HepG2 (cell line): ENCODE data around the gene HSPB6.

Source experiments
- HNRNPK ChIP-seq: fragments of 200-400 bp; formaldehyde crosslinking; IDR thresholded peaks from 2 replicates; pipeline ENCODE4 v1.6.1; 2018; ENCODE audit warnings: low read length, low read depth, moderate library complexity, mild to moderate bottlenecking; ENCODE audit not compliant: poor library complexity, severe bottlenecking
- NR2C2 ChIP-seq: sonication (generic); formaldehyde crosslinking; IDR thresholded peaks from 2 replicates; pipeline ENCODE4 v1.4.0; 2020; ENCODE audit warnings: missing genetic modification reagents, mild to moderate bottlenecking, moderate library complexity, borderline replicate concordance
- POLR2A ChIP-seq, 2 experiments: IDR thresholded peaks; 2 replicates each; pipeline ENCODE4 v1.6.1; 2011; ENCODE audit warnings: low read depth in 2 of 2, low read length in 2 of 2, mild to moderate bottlenecking in 1 of 2, moderate library complexity in 1 of 2; ENCODE audit not compliant: insufficient read depth in 1 of 2
- PREB ChIP-seq: sonication (generic); formaldehyde crosslinking; IDR thresholded peaks from 2 replicates; pipeline ENCODE4 v1.4.0; 2020; ENCODE audit warnings: missing genetic modification reagents
- RARG ChIP-seq: sonication (generic); formaldehyde crosslinking; IDR thresholded peaks from 2 replicates; pipeline ENCODE4 v1.4.0; 2020; ENCODE audit warnings: low read depth, mild to moderate bottlenecking, missing genetic modification reagents
- ZNF121 ChIP-seq: sonication (generic); formaldehyde crosslinking; IDR thresholded peaks from 2 replicates; pipeline ENCODE4 v1.5.0; 2020; ENCODE audit warnings: mild to moderate bottlenecking, missing genetic modification reagents
- ZNF124 ChIP-seq: sonication (generic); formaldehyde crosslinking; IDR thresholded peaks from 2 replicates; pipeline ENCODE4 v1.4.0; 2020; ENCODE audit warnings: missing genetic modification reagents
- ZNF142 ChIP-seq: sonication (generic); formaldehyde crosslinking; IDR thresholded peaks from 2 replicates; pipeline ENCODE4 v1.4.0; 2020; ENCODE audit warnings: missing genetic modification reagents
- ZNF660 ChIP-seq: sonication (generic); formaldehyde crosslinking; IDR thresholded peaks from 2 replicates; pipeline ENCODE4 v1.5.1; 2020; ENCODE audit warnings: mild to moderate bottlenecking, low read depth, missing genetic modification reagents, borderline replicate concordance
- ZNF768 ChIP-seq: sonication (generic); formaldehyde crosslinking; IDR thresholded peaks from 2 replicates; pipeline ENCODE4 v1.4.0; 2020; ENCODE audit warnings: missing genetic modification reagents
- ZNF777 ChIP-seq: sonication (generic); formaldehyde crosslinking; IDR thresholded peaks from 2 replicates; pipeline ENCODE4 v1.4.0; 2020; ENCODE audit warnings: missing genetic modification reagents

- TF ChIP-seq ZNF121 (CRISPR knock-in tag) (no peak), ZNF142 (no peak), ZNF124 (CRISPR knock-in tag) (no peak), ZNF777 (CRISPR knock-in tag) (no peak), PREB (CRISPR knock-in tag) (no peak), NR2C2 (CRISPR knock-in tag) (no peak), RARG (CRISPR knock-in tag) (no peak), HNRNPK (no peak), ZNF768 (CRISPR knock-in tag) (no peak), ZNF660 (no peak), POLR2A (IDR thresholded peaks at IDR 0.05; ENCODE audit: insufficient read depth in 1 of 2, low read depth in 2 of 2, low read length in 2 of 2) (no peak)
Measured at GRCh38 chr19:35723671-35724070, 33.2 kb downstream of the HSPB6 start.
